HL-60/S4 treated with phorbol 12-myristate 13-acetate at 8.2 ng/mL for 4 days and 3 days (cell line): ENCODE data around the gene CEP72.
"Not testable (repeated sequence)": the region's sequence is repeated elsewhere in the genome, so short reads cannot be mapped to it uniquely, and the experiment has no call there.

ENCODE experiments used
- in situ Hi-C: fragments of 300-500 bp; cut with MboI; formaldehyde crosslinking; loops from 2 replicates; pipeline ENCODE4 v1.15.0; 2022; ENCODE audit warnings: low sequenced_read_pairs

Gene CEP72

GRCh38 chr5:680836-681235, 68.7 kb downstream of the CEP72 start:
- in situ Hi-C loops: not testable (repeated sequence)

GRCh38 chr5:681317-682191, 69.4 kb downstream of the CEP72 start:
- in situ Hi-C loops: not testable (repeated sequence)

- in situ Hi-C loops: not testable (repeated sequence)
Observed at GRCh38 chr5:682216-682615, 70.1 kb downstream of the CEP72 start.

- in situ Hi-C loops: not testable (repeated sequence)
Observed at GRCh38 chr5:682651-683358, 70.7 kb downstream of the CEP72 start.

DNA sequence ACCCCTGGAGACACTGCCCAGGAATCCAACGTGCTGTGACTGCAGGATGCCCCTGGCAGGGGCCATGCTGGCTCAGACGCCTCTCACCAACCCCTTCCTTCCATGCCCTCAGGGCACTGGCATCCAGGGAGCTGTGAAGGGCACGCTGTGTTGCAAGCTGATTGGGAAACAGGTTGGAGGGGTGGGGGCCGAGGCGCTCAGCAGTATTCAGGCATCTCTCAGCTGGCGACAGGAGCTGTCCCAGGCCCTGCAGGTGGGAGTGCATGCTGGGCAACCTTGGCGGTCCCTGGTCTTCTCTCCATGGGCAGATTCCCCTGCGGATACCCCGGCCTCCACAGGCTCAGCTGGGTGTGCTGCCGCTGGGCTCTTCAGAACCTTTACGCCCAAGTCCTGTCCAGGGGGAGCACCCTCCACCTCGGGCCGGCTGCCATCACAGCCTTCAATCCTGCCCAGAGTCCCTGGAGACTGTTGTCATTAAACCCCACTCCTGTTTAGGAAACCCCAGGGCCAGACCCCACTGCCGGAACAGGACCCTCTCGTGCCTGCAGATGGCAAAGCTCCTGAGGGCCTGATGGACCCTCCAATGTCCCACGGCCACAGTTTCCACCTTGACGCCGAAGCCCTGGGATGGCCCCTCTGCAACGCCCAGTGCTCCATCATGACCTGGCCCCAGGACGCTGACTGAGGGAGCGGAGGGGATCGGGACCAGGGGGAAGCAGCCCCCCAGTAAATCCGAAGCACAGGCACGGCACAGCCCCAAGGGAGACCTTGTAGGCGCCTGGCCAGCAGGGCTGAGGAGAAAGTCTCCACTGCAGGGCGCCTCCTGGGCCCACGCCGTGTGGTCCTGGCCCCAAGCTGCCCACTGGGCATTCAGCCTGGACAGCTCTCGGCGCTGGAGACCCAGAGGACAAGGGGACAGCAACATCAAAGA, 71.7 kb downstream of the CEP72 start:
- in situ Hi-C loops: no loop called here

DNA sequence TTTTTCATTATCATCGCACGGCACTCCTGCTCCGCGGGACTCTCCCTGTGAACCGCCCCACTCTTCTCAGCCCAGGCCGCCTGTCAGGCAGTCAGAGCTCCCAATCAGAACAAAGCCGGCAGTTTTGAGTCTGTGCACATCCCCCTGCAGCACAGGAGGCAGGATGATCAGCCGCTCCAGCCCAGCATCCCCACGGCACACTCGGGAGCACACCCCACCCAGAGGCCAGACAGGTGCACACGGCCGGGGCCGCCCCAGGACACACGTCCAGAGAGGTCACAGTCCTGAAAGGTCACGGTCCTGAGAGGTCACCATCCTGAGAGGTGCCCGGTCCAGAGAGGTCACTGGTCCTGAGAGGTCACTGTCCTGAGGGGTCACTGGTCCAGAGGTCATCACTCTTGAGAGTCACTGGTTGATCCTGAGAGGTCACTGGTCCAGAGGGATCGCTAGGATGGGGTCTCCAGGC, 72.6 kb downstream of the CEP72 start:
- in situ Hi-C loops: no loop called here

- in situ Hi-C loops: no loop called here
Observed at GRCh38 chr5:685262-686171, 73.4 kb downstream of the CEP72 start.

- in situ Hi-C loops: not testable (repeated sequence)
Observed at GRCh38 chr5:686172-686523, 74.0 kb downstream of the CEP72 start.

- in situ Hi-C loops: not testable (repeated sequence)
Observed at GRCh38 chr5:686936-687335, 74.8 kb downstream of the CEP72 start.

- in situ Hi-C loops: not testable (repeated sequence)
Observed at GRCh38 chr5:688348-689010, 76.3 kb downstream of the CEP72 start.

GRCh38 chr5:690293-690692, 78.2 kb downstream of the CEP72 start:
- in situ Hi-C loops: not testable (repeated sequence)

GRCh38 chr5:691049-691448, 78.9 kb downstream of the CEP72 start:
- in situ Hi-C loops: not testable (repeated sequence)

DNA sequence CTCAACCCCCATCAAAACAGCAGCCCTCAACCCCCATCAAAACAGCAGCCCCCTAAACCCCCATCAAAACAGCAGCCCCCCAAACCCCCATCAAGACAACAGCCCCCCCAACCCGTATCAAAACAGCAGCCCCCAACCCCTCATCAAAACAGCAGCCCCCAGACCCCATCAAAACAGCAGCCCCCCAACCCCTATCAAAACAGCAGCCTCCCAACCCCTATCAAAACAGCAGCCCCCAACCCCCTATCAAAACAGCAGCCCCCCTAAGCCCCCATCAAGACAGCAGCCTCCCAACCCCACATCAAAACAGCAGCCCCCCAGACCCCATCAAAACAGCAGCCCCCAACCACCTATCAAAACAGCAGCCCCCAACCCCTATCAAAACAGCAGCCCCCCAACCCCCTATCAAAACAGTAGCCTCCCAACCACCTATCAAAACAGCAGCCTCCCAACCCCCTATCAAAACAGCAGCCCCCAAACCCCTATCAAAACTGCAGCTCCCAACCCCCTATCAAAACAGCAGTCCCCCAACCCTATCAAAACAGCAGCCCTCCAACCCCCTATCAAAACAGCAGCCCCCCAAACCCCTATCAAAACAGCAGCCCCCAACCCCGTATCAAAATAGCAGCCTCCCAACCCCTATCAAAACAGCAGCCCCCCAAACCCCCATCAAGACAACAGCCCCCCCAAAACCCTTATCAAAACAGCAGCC, 79.8 kb downstream of the CEP72 start:
- in situ Hi-C loops: no loop called here

GRCh38 chr5:692529-693041, 80.4 kb downstream of the CEP72 start:
- in situ Hi-C loops: not testable (repeated sequence)

- in situ Hi-C loops: not testable (repeated sequence)
Observed at GRCh38 chr5:693271-694041, 81.3 kb downstream of the CEP72 start, which contains the start of gene TPPP. Gene TPPP, minus strand, starts transcription at chr5:693352. Its CDS starts 15,292 bp downstream, at chr5:678060.

- in situ Hi-C loops: not testable (repeated sequence)
Observed at GRCh38 chr5:694042-694431, 81.9 kb downstream of the CEP72 start.

DNA sequence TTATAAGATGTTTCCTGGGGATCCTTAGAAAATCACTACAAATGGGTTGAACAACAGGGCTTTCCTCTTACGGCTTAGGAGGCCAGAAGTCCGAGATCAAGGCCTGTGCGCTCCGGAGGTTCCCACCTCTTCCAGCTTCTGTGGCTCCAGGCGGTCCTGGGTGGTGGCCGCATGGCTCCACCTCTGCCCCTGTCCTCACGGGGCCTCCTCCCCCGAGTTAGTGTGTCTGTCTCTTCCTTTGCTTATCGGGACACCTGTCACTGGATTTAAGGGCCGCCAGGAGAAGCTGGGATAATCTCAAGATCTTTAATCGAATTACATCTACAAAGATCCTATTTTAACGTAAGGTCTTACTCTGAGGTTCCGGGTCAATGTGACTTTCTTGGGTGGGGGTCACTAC, 83.3 kb downstream of the CEP72 start:
- in situ Hi-C loops: not testable (repeated sequence)

GRCh38 chr5:696191-696590, 84.1 kb downstream of the CEP72 start:
- in situ Hi-C loops: not testable (repeated sequence)
